AG20443 (cell line): Measurements from ENCODE around the gene PRMT6.
A peak's percentile ranks its signal among the peaks of the same experiment; 100 is the strongest.

Source experiments
- DNase-seq: peaks from one replicate; pipeline ENCODE4 v3.0.0; 2012; ENCODE audit warnings: low spot score, mixed read lengths

PRMT6 gene

GRCh38 chr1:107095647-107096046 lies 39.2 kb downstream of the PRMT6 start:
- no peak for DNase-seq

- DNase-seq: no peak
Measured at GRCh38 chr1:107096690-107097089, 40.2 kb downstream of the PRMT6 start.

GRCh38 chr1:107098961-107099360 lies 42.5 kb downstream of the PRMT6 start:
- no peak for DNase-seq

GRCh38 chr1:107100331-107100984 lies 44.0 kb downstream of the PRMT6 start:
- DNase-seq: peak; percentile 10

GRCh38 chr1:107105914-107106313 lies 49.4 kb downstream of the PRMT6 start:
- DNase-seq: no peak
